Osteocyte (in vitro differentiated cells): Measurements from ENCODE around the gene MAP1B. TPM values are rescaled to one million over a fixed set of nuclear protein-coding genes. Genes with fewer than 3 reads are reported as not detected.
A peak's percentile ranks its signal among the peaks of the same experiment; 100 is the strongest.

Source experiments
- DNase-seq: peaks from one replicate; pipeline ENCODE4 v3.0.0; 2021; ENCODE audit warnings: mixed read lengths; ENCODE audit not compliant: unreplicated experiment; ENCODE audit errors: extremely low spot score
- H3K27ac Mint-ChIP-seq: one replicate; pipeline ENCODE4 v1.8.0; 2021; ENCODE audit warnings: mild to moderate bottlenecking, mixed read lengths; ENCODE audit not compliant: unreplicated experiment
- H3K27me3 Mint-ChIP-seq: one replicate; pipeline ENCODE4 v1.8.0; 2021; ENCODE audit warnings: mixed read lengths; ENCODE audit not compliant: unreplicated experiment
- H3K36me3 Mint-ChIP-seq: one replicate; pipeline ENCODE4 v1.8.0; 2021; ENCODE audit warnings: mixed read lengths; ENCODE audit not compliant: unreplicated experiment
- H3K4me1 Mint-ChIP-seq: one replicate; pipeline ENCODE4 v1.8.0; 2021; ENCODE audit warnings: mixed read lengths; ENCODE audit not compliant: unreplicated experiment
- H3K4me3 Mint-ChIP-seq: one replicate; pipeline ENCODE4 v1.8.0; 2021; ENCODE audit warnings: mild to moderate bottlenecking, moderate library complexity, mixed read lengths; ENCODE audit not compliant: unreplicated experiment
- H3K9me3 Mint-ChIP-seq: one replicate; pipeline ENCODE4 v1.8.0; 2021; ENCODE audit warnings: mixed read lengths; ENCODE audit not compliant: unreplicated experiment
- CTCF ChIP-seq: fragments of 200-600 bp; sonication (generic); IDR thresholded peaks from 2 replicates; pipeline ENCODE4 v1.5.0; 2021; ENCODE audit warnings: antibody characterized with exemption, mild to moderate bottlenecking, moderate library complexity
- total RNA-seq: library from RNA; stranded (reverse); gene quantifications from 2 replicates; pipeline ENCODE4 v1.2.1, GENCODE V29; 2021

The MAP1B gene
- total RNA-seq, 1 donor from 2014 or later = 189 TPM

GRCh38 chr5:72232838-72233237 is 125.6 kb downstream of the MAP1B start:
- Mint-ChIP-seq H3K9me3 (no peaks in the 10 kb centered on the region), H3K36me3 (peaks cover 22% of the 10 kb centered on the region), H3K4me1 (peaks cover 24% of the 10 kb centered on the region), H3K27me3 (no peaks in the 10 kb centered on the region), H3K27ac (no peak overlapping the region), H3K4me3 (no peak overlapping the region)
- no peak for DNase-seq
- TF ChIP-seq CTCF = no peak

GRCh38 chr5:72233835-72234234 is 126.6 kb downstream of the MAP1B start:
- Mint-ChIP-seq H3K9me3 (no peaks in the 10 kb centered on the region), H3K4me1 (peaks cover 29% of the 10 kb centered on the region), H3K36me3 (peaks cover 22% of the 10 kb centered on the region), H3K4me3 (no peak overlapping the region), H3K27ac (peak overlapping the region; percentile 89), H3K27me3 (no peaks in the 10 kb centered on the region)
- DNase-seq = no peak
- no peak for TF ChIP-seq CTCF

- H3K4me3 Mint-ChIP-seq = no peak overlapping the region
- H3K9me3 Mint-ChIP-seq = no peaks in the 10 kb centered on the region
- H3K4me1 Mint-ChIP-seq = peaks cover 29% of the 10 kb centered on the region
- peaks cover 22% of the 10 kb centered on the region for H3K36me3 Mint-ChIP-seq
- peak overlapping the region; percentile 89 for H3K27ac Mint-ChIP-seq
- no peak for DNase-seq
- H3K27me3 Mint-ChIP-seq = no peaks in the 10 kb centered on the region
- no peak for TF ChIP-seq CTCF
Measured at GRCh38 chr5:72234265-72234700, 127.0 kb downstream of the MAP1B start.

- Mint-ChIP-seq H3K4me1 (peaks cover 29% of the 10 kb centered on the region), H3K36me3 (peaks cover 21% of the 10 kb centered on the region), H3K4me3 (no peak overlapping the region), H3K9me3 (no peaks in the 10 kb centered on the region), H3K27me3 (no peaks in the 10 kb centered on the region), H3K27ac (peak overlapping the region; percentile 89)
- TF ChIP-seq CTCF = no peak
- DNase-seq = no peak
Measured at GRCh38 chr5:72234868-72235267, 127.6 kb downstream of the MAP1B start.

- H3K27ac Mint-ChIP-seq = peak overlapping the region; percentile 89
- no peak for TF ChIP-seq CTCF
- H3K4me1 Mint-ChIP-seq = peaks cover 29% of the 10 kb centered on the region
Measured at GRCh38 chr5:72235725-72236124, 128.4 kb downstream of the MAP1B start.

More at GRCh38 chr5:72235725-72236124, 128.4 kb downstream of the MAP1B start:
- no peak for DNase-seq
- no peaks in the 10 kb centered on the region for H3K9me3 Mint-ChIP-seq
- no peak overlapping the region for H3K4me3 Mint-ChIP-seq
- peaks cover 13% of the 10 kb centered on the region for H3K36me3 Mint-ChIP-seq
- no peaks in the 10 kb centered on the region for H3K27me3 Mint-ChIP-seq
